CD14-positive monocyte (primary cell): ENCODE results near the gene ADCYAP1. TPM values are rescaled to one million over a fixed set of nuclear protein-coding genes. Genes with fewer than 3 reads are reported as not detected.

Experiments used
- DNase-seq, 3 donors: peaks; one replicate each; pipeline ENCODE4 v3.0.0-alpha.2; 2011 to 2022
- H2AFZ ChIP-seq: 2 replicates; pipeline ENCODE4 v1.6.0; 2012; ENCODE audit warnings: mild to moderate bottlenecking, low read depth, low read length, inconsistent platforms; ENCODE audit not compliant: insufficient read depth, poor library complexity, severe bottlenecking
- H3K27ac ChIP-seq, 2 donors: 1 replicate in 1 of 2; 2 replicates in 1 of 2; pipeline ENCODE4 v1.5.1; 2012 to 2013; ENCODE audit warnings: low read length in 2 of 2, control low read depth in 1 of 2, inconsistent platforms in 1 of 2, low read depth in 1 of 2, mild to moderate bottlenecking in 1 of 2
- H3K27me3 ChIP-seq, 2 donors: one replicate each; pipeline versions ENCODE4 v1.6.0 to v1.6.1; 2011 to 2013; ENCODE audit warnings: low read length in 2 of 2; ENCODE audit not compliant: control insufficient read depth in 2 of 2, insufficient read depth in 2 of 2
- H3K36me3 ChIP-seq, 2 donors: replicated peaks in 1 of 2; 1 replicate in 1 of 2; 2 replicates in 1 of 2; pipeline versions ENCODE4 v1.5.1 to v1.6.1; 2012 to 2013; ENCODE audit warnings: low read length in 2 of 2, control low read depth in 1 of 2, inconsistent platforms in 1 of 2, mild to moderate bottlenecking in 1 of 2; ENCODE audit not compliant: insufficient read depth in 2 of 2, control insufficient read depth in 1 of 2
- H3K4me1 ChIP-seq, 2 donors: 1 replicate in 1 of 2; 2 replicates in 1 of 2; pipeline versions ENCODE4 v1.5.1 to v1.6.1; 2012 to 2013; ENCODE audit warnings: low read length in 2 of 2, control low read depth in 1 of 2, inconsistent platforms in 1 of 2, mild to moderate bottlenecking in 1 of 2, moderate library complexity in 1 of 2; ENCODE audit not compliant: insufficient read depth in 2 of 2, control insufficient read depth in 1 of 2
- H3K4me2 ChIP-seq: replicated peaks from 2 replicates; pipeline ENCODE3; 2012; ENCODE audit warnings: low read length, moderate library complexity, mild to moderate bottlenecking; ENCODE audit not compliant: poor library complexity, severe bottlenecking; ENCODE audit errors: extremely low read depth
- H3K4me3 ChIP-seq, 3 experiments: fragments of 200-600 bp in 1 of 3; sonication (generic) in 1 of 3; replicated peaks in 1 of 3; 1 replicate in 2 of 3; 2 replicates in 1 of 3; pipeline ENCODE4 v1.5.1; 2011 to 2013; ENCODE audit warnings: low read length in 3 of 3, mild to moderate bottlenecking in 3 of 3, control low read depth in 2 of 3, low read depth in 2 of 3, inconsistent platforms in 1 of 3, moderate library complexity in 1 of 3
- H3K79me2 ChIP-seq: 2 replicates; pipeline ENCODE4 v1.6.0; 2012; ENCODE audit warnings: mild to moderate bottlenecking, control low read depth, inconsistent platforms, low read length, moderate library complexity; ENCODE audit not compliant: insufficient read depth
- H3K9ac ChIP-seq: 2 replicates; pipeline ENCODE4 v1.6.0; 2017; ENCODE audit warnings: low read length, mild to moderate bottlenecking; ENCODE audit not compliant: insufficient read depth, poor library complexity, severe bottlenecking
- H3K9me3 ChIP-seq, 2 donors: replicated peaks in 1 of 2; 1 replicate in 1 of 2; 2 replicates in 1 of 2; pipeline versions ENCODE4 v1.5.1 to v1.6.1; 2012 to 2013; ENCODE audit warnings: low read length in 2 of 2, control low read depth in 1 of 2; ENCODE audit not compliant: control insufficient read depth in 1 of 2, insufficient read depth in 1 of 2
- H4K20me1 ChIP-seq: 2 replicates; pipeline ENCODE4 v1.6.0; 2012; ENCODE audit warnings: mild to moderate bottlenecking, low read length, control low read depth, moderate library complexity; ENCODE audit not compliant: insufficient read depth
- H3K27ac Mint-ChIP-seq, 7 donors: one replicate each; pipeline ENCODE4 v1.8.0; 2020; ENCODE audit warnings: mild to moderate bottlenecking in 7 of 7, mixed read lengths in 7 of 7, moderate library complexity in 6 of 7, inconsistent platforms in 2 of 7
- H3K27me3 Mint-ChIP-seq, 3 donors: one replicate each; pipeline ENCODE4 v1.8.0; 2021 to 2022; ENCODE audit warnings: low read depth in 3 of 3, mild to moderate bottlenecking in 3 of 3, mixed read lengths in 3 of 3, moderate library complexity in 3 of 3, inconsistent platforms in 1 of 3
- H3K36me3 Mint-ChIP-seq, 2 donors: one replicate each; pipeline ENCODE4 v1.8.0; 2020; ENCODE audit warnings: mixed read lengths in 2 of 2, inconsistent platforms in 1 of 2, mild to moderate bottlenecking in 1 of 2
- H3K4me1 Mint-ChIP-seq: one replicate; pipeline ENCODE4 v1.8.0; 2020; ENCODE audit warnings: mild to moderate bottlenecking, mixed read lengths
- H3K4me3 Mint-ChIP-seq, 2 donors: one replicate each; pipeline ENCODE4 v1.8.0; 2020; ENCODE audit warnings: mild to moderate bottlenecking in 2 of 2, mixed read lengths in 2 of 2, moderate library complexity in 1 of 2
- H3K9me3 Mint-ChIP-seq, 7 donors: one replicate each; pipeline ENCODE4 v1.8.0; 2020 to 2022; ENCODE audit warnings: mixed read lengths in 7 of 7, mild to moderate bottlenecking in 6 of 7, moderate library complexity in 6 of 7, inconsistent platforms in 2 of 7
- WGBS: methylation state at CpG from one replicate; pipeline ENCODE4 v1.1.5; 2013; ENCODE audit warnings: missing lambda C conversion rate; ENCODE audit not compliant: insufficient coverage; 5-methylcytosine and 5-hydroxymethylcytosine counted together
- intact Hi-C, 2 donors: fragments of 100-400 bp; cut with micrococcal nuclease; formaldehyde crosslinking; loops; one replicate each; pipeline versions ENCODE4 v1.15.0 to v1.15.1; 2023
- polyA plus RNA-seq, 3 donors: library from polyadenylated mRNA; depleted of rRNA in 1 of 3; unstranded in 2 of 3; stranded (reverse) in 1 of 3; fragments of 300-500 nt in 2 of 3; fragments of >200 nt in 1 of 3; fragmentation: Illumina TruSeq in 2 of 3; gene quantifications; 1 replicate in 2 of 3; 2 replicates in 1 of 3; pipeline ENCODE4 v1.2.3, GENCODE V29; 2012 to 2021
- TF ChIP-seq, protein P1 (sequence below): fragments of 200-600 bp; IDR thresholded peaks from one replicate; pipeline ENCODE4 v1.8.0; 2022; ENCODE audit warnings: antibody characterized with exemption, mild to moderate bottlenecking

ADCYAP1 gene
- polyA plus RNA-seq, 3 donors: not detected

DNA sequence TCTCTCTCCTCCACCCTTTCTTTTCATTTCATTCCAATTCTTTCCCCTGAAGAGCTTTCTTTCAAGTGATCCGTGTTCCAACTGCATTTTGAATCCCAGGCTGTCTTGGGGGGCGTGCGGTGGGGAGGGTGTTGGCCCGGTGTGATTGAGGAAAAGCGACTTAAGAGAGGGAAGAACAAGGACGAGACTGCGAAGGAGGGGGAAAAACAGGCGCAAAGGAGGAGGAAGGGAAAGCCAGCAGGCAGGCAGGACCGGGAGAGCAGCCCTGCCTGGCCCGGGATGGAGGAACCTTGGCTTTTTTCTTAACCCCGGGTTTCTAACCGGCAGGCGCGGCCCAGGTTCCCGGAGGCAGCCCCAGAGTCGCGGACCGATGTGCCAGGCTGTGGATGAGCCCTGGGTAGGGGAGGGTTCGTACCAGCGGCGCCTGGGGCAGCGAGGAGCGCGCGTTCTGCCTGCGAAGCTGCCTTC lies 1.3 kb downstream of the ADCYAP1 start:
- H3K4me1 Mint-ChIP-seq: peaks cover 22% of the 10 kb centered on the region
- Histone ChIP-seq H2AFZ (no peak overlapping the region), H3K4me1 (peaks cover 3 to 14% of the 10 kb centered on the region in 2 donors), H3K79me2 (no peaks in the 10 kb centered on the region), H3K27ac (no peak overlapping the region), H3K4me2 (no peak overlapping the region), H3K4me3 (no peak overlapping the region), H4K20me1 (no peaks in the 10 kb centered on the region), H3K9me3 (peaks cover 0 to 51% of the 10 kb centered on the region in 2 donors), H3K36me3 (no peaks in the 10 kb centered on the region), H3K27me3 (peaks cover 85 to 95% of the 10 kb centered on the region in 2 donors), H3K9ac (no peak overlapping the region)
- TF ChIP-seq, protein P1, sequence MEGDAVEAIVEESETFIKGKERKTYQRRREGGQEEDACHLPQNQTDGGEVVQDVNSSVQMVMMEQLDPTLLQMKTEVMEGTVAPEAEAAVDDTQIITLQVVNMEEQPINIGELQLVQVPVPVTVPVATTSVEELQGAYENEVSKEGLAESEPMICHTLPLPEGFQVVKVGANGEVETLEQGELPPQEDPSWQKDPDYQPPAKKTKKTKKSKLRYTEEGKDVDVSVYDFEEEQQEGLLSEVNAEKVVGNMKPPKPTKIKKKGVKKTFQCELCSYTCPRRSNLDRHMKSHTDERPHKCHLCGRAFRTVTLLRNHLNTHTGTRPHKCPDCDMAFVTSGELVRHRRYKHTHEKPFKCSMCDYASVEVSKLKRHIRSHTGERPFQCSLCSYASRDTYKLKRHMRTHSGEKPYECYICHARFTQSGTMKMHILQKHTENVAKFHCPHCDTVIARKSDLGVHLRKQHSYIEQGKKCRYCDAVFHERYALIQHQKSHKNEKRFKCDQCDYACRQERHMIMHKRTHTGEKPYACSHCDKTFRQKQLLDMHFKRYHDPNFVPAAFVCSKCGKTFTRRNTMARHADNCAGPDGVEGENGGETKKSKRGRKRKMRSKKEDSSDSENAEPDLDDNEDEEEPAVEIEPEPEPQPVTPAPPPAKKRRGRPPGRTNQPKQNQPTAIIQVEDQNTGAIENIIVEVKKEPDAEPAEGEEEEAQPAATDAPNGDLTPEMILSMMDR: no peak
- no peak for DNase-seq
- intact Hi-C loops: no loop called here
- H3K36me3 Mint-ChIP-seq: peaks cover 0 to 7% of the 10 kb centered on the region in 2 donors
- H3K27me3 Mint-ChIP-seq: peaks cover 83 to 98% (median 92%) of the 10 kb centered on the region in 3 donors
- WGBS: 5% methylated on average over 15 of the region's 26 CpGs
- H3K9me3 Mint-ChIP-seq: peaks cover 0 to 39% (median 11%) of the 10 kb centered on the region in 7 donors
- H3K4me3 Mint-ChIP-seq: peak overlapping the region in 1 of 2 donors; percentile 84
- H3K27ac Mint-ChIP-seq: no peak overlapping the region

DNA sequence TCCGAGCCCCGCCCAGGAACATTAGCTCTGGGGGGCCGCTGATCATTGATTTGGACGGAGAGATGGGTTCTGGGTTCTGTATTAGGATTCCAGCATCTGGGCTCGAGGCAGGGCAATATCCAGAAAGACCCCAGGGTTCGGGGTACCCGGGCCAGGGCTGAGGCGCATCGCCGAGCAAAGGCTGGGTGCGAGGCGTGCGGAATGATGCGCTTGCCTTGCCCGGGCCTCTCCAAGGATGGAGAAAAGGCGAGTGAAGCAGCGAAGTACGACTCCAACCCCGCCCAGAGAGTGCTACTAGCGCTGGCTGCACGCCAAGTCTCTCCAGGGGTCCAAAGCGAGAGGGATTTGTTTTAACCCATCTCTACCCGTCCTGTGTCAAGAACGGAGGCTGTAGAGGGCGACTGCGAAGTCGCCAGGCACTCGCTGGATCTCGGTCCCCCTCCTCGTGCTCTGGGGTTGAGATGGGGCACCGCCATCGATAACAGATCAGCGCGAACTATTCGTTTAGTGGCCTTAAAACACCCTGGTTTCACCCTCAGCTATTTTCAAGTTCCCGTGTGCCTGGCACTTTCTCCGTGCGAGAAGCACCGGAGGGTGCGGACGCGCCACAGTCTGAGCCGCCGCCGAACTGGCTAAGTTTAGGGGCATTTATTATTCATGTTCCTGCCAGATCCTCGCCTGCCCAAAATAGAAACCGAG lies 1.9 kb downstream of the ADCYAP1 start:
- H3K4me3 ChIP-seq: peak overlapping the region in 1 of 3 experiments; percentile 20
- peak overlapping the region; percentile 49 for H3K4me2 ChIP-seq
- intact Hi-C loops: no loop called here
- H3K27me3 ChIP-seq: peaks cover 86 to 97% of the 10 kb centered on the region in 2 donors
- H3K9ac ChIP-seq: no peak overlapping the region
- H3K9me3 ChIP-seq: peaks cover 0 to 54% of the 10 kb centered on the region in 2 donors
- peaks cover 0 to 7% of the 10 kb centered on the region in 2 donors for H3K36me3 Mint-ChIP-seq
- peaks cover 89 to 98% (median 94%) of the 10 kb centered on the region in 3 donors for H3K27me3 Mint-ChIP-seq
- H3K4me1 ChIP-seq: peaks cover 3 to 14% of the 10 kb centered on the region in 2 donors
- TF ChIP-seq, protein P1: no peak
- no peaks in the 10 kb centered on the region for H3K36me3 ChIP-seq
- no peak overlapping the region for H3K27ac ChIP-seq
- H3K27ac Mint-ChIP-seq: no peak overlapping the region
- H3K4me3 Mint-ChIP-seq: peak overlapping the region in 1 of 2 donors; percentile 84
- no peaks in the 10 kb centered on the region for H3K79me2 ChIP-seq
- peaks cover 22% of the 10 kb centered on the region for H3K4me1 Mint-ChIP-seq
- no peak overlapping the region for H2AFZ ChIP-seq
- H3K9me3 Mint-ChIP-seq: peaks cover 0 to 39% (median 11%) of the 10 kb centered on the region in 7 donors
- DNase-seq: no peak
- H4K20me1 ChIP-seq: no peaks in the 10 kb centered on the region
- 4% methylated on average over 34 of the region's 47 CpGs for WGBS
